Loucy (cell line): ENCODE measurements around the gene CFAP90.

Experiments used
- CTCF ChIP-seq: fragments of 200-600 bp; sonication (generic); conservative IDR thresholded peaks from 2 replicates; pipeline ENCODE4 v1.5.1; 2014; ENCODE audit warnings: mild to moderate bottlenecking, antibody characterized with exemption, low read length
- EZH2phosphoT487 ChIP-seq: fragments of 200-600 bp; IDR thresholded peaks from 2 replicates; pipeline ENCODE4 v1.6.1; 2018; ENCODE audit warnings: antibody characterized with exemption, mild to moderate bottlenecking, moderate library complexity, borderline replicate concordance

GRCh38 chr5:7852542-7852941 is 1.6 kb upstream of the CFAP90 start:
- no peak for TF ChIP-seq CTCF
- TF ChIP-seq EZH2phosphoT487, result no peak
